Mesothelial cell of epicardium (in vitro differentiated cells): Measurements from ENCODE around the gene TPX2. TPM values are rescaled to one million over a fixed set of nuclear protein-coding genes. Genes with fewer than 3 reads are reported as not detected.

Experiments used
- DNase-seq, 2 experiments: peaks; one replicate each; pipeline ENCODE4 v3.0.0; 2021; ENCODE audit warnings: low spot score in 2 of 2; ENCODE audit not compliant: unreplicated experiment in 2 of 2
- H3K27ac Mint-ChIP-seq: 2 replicates; pipeline ENCODE4 v1.8.0; 2021; ENCODE audit warnings: mixed read lengths
- H3K27me3 Mint-ChIP-seq: 2 replicates; pipeline ENCODE4 v1.8.0; 2021; ENCODE audit warnings: low read depth, mixed read lengths
- H3K36me3 Mint-ChIP-seq: 2 replicates; pipeline ENCODE4 v1.8.0; 2021; ENCODE audit warnings: mixed read lengths
- H3K4me1 Mint-ChIP-seq: 2 replicates; pipeline ENCODE4 v1.8.0; 2021; ENCODE audit warnings: mixed read lengths
- H3K4me3 Mint-ChIP-seq: 2 replicates; pipeline ENCODE4 v1.8.0; 2021; ENCODE audit warnings: mild to moderate bottlenecking, moderate library complexity, mixed read lengths
- H3K9me3 Mint-ChIP-seq: 2 replicates; pipeline ENCODE4 v1.8.0; 2021; ENCODE audit warnings: mixed read lengths
- total RNA-seq: library from RNA; stranded (reverse); gene quantifications from 3 replicates; pipeline ENCODE4 v1.2.1, GENCODE V29; 2021
- TF ChIP-seq, protein P1 (sequence below): fragments of 200-600 bp; sonication (generic); IDR thresholded peaks from one replicate; pipeline ENCODE4 v1.5.0; 2021; ENCODE audit warnings: antibody characterized with exemption; ENCODE audit not compliant: unreplicated experiment

The TPX2 gene
- total RNA-seq, 1 donor from 2014 or later: 39.0 TPM

DNA sequence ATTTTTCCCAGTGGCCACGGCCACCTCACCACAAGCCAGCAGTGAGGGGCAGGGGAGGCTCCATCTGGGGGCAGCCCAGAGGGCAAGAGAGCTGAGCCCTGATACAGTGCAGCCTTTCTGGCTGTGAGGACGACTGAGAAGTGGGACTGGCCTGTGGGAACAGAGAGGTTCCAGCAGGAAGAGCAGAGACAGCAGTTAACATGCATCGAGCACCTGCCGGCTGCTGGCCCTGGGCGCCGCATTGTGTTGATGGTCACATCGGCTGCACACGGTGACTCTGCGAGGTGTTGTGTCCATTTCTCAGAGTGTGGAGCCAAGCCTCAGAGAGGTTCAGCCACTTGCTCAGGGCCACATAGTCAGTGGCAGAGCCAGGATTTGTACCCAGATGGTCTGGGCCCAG lies 96.5 kb downstream of the TPX2 start:
- H3K27ac Mint-ChIP-seq: no peak overlapping the region

DNA sequence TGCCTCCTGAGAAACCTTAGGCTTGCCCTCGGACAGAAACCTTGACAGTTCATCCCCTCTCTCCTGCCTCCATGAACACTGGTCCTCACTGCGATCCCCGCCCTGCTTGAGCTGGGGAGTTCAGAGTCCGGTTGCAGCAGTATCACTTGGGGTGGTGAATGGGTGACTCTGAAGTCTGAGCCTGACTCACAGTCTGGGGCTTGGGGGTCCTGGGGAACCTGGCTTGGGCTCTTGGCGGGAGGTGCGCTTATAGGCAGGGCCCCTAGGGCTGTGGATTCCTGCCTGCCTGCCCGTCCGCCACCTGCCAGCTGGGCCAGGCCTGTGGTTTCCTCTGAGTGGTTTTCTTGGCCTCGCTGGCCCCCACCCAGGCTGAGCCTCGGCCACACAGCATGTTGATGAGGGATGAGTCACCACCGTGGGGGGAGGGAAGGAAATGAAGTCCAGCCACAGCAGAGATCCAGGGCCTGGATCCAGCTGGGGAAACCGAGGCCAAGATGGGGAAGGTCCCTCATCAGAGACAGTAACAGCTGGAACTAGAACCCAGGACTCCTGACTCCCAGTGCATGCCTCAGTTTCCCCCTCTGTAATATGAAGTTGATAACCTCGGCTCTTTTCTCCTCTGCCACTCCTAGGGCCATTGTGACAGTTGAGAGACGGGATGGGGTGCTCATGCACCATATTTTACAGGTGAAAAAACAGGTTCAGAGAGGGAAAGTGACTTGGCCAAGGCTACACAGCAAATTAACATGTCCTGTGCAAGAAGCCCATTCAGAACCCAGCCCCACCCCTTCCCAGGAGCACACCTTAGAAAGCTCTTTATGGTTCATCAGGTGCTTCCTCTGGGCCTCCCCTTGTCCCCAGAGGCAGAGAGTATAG lies 97.1 kb downstream of the TPX2 start:
- no peak for DNase-seq
- peaks cover 10% of the 10 kb centered on the region for H3K4me1 Mint-ChIP-seq

More for the DNA sequence above, 96.5 kb downstream of the TPX2 start:
- TF ChIP-seq, protein P1, sequence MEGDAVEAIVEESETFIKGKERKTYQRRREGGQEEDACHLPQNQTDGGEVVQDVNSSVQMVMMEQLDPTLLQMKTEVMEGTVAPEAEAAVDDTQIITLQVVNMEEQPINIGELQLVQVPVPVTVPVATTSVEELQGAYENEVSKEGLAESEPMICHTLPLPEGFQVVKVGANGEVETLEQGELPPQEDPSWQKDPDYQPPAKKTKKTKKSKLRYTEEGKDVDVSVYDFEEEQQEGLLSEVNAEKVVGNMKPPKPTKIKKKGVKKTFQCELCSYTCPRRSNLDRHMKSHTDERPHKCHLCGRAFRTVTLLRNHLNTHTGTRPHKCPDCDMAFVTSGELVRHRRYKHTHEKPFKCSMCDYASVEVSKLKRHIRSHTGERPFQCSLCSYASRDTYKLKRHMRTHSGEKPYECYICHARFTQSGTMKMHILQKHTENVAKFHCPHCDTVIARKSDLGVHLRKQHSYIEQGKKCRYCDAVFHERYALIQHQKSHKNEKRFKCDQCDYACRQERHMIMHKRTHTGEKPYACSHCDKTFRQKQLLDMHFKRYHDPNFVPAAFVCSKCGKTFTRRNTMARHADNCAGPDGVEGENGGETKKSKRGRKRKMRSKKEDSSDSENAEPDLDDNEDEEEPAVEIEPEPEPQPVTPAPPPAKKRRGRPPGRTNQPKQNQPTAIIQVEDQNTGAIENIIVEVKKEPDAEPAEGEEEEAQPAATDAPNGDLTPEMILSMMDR: no peak
- DNase-seq: no peak
- Mint-ChIP-seq H3K4me3 (no peak overlapping the region), H3K36me3 (no peaks in the 10 kb centered on the region), H3K9me3 (no peaks in the 10 kb centered on the region), H3K4me1 (peaks cover 10% of the 10 kb centered on the region), H3K27me3 (no peaks in the 10 kb centered on the region)

DNA sequence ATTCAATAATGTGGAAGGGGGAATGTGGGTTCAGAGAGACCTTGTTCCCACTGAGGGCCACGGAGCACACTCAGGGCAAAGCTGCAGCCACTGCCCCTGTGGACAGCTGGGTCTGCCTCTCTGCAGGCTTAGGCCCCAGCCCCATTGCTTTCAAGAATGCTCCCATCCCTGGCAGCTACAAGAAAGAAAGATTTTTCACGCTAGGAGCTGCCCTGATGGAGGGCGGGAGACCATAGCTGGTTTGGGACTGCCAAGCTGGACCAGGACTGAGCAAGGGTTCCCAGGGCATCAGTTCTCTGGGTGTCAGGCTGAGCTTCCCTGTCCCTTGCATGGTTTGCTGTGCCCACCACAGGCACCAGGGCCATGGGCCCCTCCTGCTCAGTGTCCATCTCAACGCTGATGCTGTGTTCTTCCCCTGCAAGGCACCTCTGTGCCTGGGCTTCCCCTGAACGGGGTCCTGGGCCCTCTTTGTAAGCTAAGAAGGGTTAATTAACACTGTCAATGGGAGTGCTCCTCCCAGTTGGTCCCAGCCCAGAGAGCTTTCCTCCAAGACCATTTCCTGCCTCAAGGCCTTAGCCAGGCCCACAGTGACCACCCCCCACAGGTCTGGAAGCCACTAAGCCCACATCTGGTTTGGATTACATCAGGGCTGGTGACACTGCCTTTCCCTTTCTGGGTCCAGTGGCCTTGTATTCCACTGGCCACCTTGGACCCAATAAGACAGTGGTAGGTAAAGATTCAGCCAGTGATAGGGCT lies 97.9 kb downstream of the TPX2 start:
- Mint-ChIP-seq H3K4me1 (peaks cover 16% of the 10 kb centered on the region), H3K4me3 (no peak overlapping the region), H3K27me3 (no peaks in the 10 kb centered on the region), H3K9me3 (no peaks in the 10 kb centered on the region), H3K27ac (peak overlapping the region; percentile 50), H3K36me3 (no peaks in the 10 kb centered on the region)
- DNase-seq: no peak
- TF ChIP-seq, protein P1: no peak

More for the DNA sequence above, 97.1 kb downstream of the TPX2 start:
- H3K27ac Mint-ChIP-seq: peak overlapping the region; percentile 9
- H3K9me3 Mint-ChIP-seq: no peaks in the 10 kb centered on the region
- TF ChIP-seq, protein P1: no peak
- no peak overlapping the region for H3K4me3 Mint-ChIP-seq
- no peaks in the 10 kb centered on the region for H3K36me3 Mint-ChIP-seq
- no peaks in the 10 kb centered on the region for H3K27me3 Mint-ChIP-seq

DNA sequence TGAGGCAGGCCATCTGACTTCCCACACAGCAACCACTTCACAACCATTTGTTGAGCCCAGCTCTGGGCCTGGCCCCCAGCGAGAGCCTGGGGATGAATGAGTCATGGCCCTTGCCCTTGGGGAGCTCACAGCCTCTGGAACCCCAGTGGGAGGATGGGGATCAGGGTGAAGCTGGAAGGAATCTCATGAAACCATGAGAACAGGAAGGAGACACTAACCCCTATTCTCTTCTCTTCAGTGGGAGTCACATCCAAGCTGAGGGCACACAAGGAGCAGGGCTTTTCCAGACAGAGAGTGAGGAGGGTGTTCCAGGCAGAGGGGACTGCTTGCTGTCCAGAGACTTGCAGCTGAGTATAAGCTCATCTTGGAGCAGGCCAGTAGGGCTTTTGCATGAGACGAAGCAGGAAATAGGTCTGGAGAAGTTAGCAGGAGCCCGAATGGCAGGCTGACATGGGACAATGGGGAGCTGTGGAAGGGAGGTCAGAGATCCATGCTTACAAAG lies 98.9 kb downstream of the TPX2 start:
- no peak for DNase-seq
- TF ChIP-seq, protein P1: no peak
- Mint-ChIP-seq H3K9me3 (no peaks in the 10 kb centered on the region), H3K27ac (no peak overlapping the region), H3K4me1 (peaks cover 24% of the 10 kb centered on the region), H3K4me3 (no peak overlapping the region), H3K36me3 (no peaks in the 10 kb centered on the region), H3K27me3 (no peaks in the 10 kb centered on the region)

DNA sequence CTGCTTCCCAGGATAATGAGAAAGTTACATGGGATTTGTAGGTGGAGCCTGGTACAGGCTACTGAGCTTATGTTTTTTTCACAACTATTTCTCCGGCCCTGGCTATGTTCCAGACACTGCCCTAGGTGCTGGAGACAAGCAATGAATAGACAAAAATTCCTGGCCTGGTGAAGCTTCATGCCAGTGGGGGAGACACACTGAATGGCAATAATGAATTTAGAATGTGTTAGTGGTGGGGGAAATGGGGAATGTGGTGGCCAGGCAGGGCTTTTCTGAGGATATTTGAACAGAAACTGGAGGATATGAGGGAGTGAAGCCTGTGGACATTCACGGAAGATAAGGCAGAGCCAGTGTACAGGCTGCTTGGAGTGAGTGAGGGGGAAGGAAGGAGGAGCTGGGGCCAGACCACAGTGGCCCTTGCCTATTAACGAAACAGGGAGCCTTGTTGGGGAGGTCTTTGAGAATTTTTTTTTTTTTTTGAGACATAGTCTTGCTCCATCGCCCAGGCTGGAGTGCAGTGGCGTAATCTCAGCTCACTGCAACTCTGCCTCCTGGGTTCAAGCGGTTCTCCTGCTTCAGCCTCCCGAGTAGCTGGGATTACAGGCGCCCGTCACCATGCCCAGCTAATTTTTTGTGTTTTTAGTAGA lies 99.7 kb downstream of the TPX2 start:
- no peak overlapping the region for H3K4me3 Mint-ChIP-seq
- no peaks in the 10 kb centered on the region for H3K27me3 Mint-ChIP-seq
- no peaks in the 10 kb centered on the region for H3K36me3 Mint-ChIP-seq
- peaks cover 26% of the 10 kb centered on the region for H3K4me1 Mint-ChIP-seq
- DNase-seq: no peak
- H3K9me3 Mint-ChIP-seq: no peaks in the 10 kb centered on the region
- TF ChIP-seq, protein P1: no peak
- no peak overlapping the region for H3K27ac Mint-ChIP-seq
